GM15510 (cell line): ENCODE measurements around the gene GPC1.

Experiments
- POLR2A ChIP-seq: IDR thresholded peaks from 3 replicates; pipeline ENCODE4 v1.6.1; 2011; ENCODE audit warnings: borderline replicate concordance; ENCODE audit not compliant: insufficient read length; ENCODE audit errors: extremely low read depth

The GPC1 gene

DNA sequence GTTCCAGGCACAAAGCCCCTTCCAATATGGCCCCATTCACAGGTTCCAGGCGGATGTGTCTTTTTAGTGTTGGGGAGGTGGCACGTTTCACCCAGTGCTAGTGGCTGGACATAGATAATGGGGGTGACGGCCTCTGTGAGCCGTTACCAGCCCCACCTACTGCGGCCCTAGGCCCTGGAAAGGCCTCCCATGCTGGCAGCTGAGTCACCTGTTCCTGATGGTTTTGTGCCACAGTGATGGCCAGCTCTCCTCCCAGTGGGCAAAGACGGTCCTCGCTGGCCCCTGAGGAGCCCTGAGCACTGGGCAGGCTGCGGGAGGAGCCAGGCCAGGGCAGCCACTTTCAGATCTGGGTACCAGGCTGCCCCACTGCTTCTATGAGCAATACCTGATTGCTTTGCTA, 40.0 kb upstream of the GPC1 start:
- TF ChIP-seq POLR2A: no peak

DNA sequence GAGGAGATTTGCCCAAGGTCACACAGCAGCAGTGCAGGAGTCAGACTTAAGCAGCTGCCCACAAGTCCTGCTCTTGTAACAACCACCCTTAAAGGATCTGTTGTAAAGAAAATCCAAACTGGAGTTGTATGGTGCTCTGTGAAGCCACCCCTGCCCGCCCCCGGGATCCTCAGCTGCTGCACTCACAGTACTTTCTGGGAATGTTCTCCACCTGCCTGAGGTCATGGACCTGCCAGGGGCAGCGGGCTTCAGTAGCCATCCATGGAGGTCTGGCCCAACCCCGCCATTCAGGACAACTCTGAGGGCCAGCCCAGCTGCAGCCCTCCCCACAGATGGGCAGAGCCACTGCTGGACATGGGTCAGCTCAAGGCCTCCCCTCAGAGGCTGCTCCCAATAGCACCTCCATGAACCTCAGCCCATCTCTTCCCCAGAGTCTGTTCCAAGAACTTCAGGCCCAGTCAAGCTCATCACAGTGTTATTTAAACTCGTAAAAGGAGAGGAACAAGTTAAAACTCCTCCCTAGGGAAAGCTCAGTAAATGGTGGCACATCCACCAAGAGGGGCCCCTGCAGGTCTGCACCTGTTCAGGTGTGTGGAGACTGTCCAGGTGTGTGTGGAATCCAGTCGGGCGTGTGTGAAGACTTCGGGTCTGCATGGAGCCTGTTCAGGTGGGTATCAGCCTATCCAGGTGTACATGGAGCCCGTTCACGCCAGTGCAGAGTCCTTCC, 39.4 kb upstream of the GPC1 start:
- TF ChIP-seq POLR2A: no peak

DNA sequence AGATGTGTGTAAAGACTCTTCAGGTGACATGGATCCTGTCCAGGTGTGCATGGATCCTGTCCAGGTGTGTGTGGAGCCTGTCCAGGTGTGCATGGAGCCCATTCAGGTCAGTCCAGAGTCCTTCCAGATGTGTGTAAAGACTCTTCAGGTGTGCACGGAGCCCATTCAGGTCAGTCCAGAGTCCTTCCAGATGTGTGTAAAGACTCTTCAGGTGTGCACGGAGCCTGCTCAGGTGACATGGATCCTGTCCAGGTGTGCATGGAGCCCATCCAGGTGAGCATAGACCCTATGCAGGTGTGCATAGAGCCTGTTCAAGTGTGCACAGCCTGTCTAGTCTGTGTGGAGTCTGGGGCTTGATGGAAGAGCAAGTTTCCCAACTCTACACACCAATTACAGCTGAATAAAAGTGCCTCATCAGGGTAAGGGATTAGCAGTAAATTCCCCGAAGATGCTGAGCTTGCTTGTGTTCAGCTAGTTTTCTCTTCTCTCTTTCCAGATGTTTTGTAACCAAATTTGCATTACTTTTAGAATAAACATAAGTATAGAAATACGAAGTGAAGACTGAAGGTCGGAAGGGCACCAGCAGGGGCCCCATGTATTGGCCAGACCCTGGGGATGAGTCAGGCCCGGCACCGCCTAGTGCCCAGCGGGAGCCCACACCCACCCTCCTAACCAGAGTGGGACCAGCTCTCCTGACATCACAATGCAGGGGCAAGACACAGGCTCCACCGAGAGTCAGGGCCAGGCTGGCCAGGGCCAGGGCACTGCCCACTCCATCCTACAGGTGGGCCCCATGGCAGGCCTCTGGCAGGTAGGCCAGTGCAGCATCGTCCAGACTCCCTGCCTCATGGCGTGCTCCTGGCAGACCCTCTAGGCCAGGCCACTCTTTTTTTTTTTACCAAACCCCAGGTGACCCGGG, 38.6 kb upstream of the GPC1 start:
- TF ChIP-seq POLR2A: no peak

DNA sequence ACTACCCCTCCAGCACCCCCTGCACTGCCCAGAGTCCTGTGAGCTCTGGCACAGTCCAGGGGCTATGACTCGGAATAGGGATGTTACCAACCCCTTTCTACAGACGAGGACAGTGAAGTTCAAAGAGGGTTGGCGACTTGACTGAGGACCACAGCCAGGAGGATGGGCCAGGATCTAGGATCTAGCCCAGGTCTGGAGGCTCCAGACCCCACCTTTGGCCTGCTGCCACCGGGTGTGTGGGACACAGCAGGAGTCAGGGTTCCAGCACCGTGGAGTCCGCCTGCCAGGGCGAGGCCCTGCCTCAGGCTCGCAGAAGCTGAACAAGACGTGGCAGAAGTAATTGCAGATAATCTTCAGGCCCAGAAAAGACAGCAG, 37.9 kb upstream of the GPC1 start:
- no peak for TF ChIP-seq POLR2A

DNA sequence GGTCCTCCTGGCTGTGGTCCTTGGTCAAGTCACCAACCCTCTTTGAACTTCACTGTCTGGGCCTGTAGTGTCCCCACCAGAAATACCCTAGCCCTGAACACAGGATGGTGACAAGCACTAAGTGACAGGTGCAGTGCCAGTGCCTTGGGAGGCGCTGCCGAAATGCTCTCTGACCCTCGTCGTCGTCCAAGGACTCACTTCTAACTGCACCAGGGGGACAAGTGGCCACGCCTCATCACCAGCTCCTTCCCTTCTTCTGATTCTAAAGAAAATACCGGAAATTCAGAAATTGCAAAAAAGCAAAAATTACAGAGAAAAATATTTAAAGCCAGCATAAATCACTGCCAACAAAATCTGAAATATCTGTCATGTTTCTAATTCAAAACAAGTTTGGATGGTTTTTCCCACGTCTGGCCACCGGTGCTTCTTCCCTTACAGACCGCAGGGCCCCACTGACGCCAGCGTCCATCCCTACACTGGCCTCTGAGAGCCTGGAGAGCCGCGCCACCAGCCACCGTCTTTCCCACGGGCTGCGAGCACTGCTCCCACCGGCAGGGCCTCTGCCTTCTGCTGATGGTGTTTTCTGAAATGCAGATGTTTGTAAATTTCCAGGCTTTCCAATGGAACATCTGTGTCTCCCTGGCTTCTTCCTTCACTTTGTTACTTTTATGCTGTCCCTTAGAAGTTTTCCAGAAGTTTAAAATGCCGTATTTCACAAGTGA, 37.4 kb upstream of the GPC1 start:
- no peak for TF ChIP-seq POLR2A

DNA sequence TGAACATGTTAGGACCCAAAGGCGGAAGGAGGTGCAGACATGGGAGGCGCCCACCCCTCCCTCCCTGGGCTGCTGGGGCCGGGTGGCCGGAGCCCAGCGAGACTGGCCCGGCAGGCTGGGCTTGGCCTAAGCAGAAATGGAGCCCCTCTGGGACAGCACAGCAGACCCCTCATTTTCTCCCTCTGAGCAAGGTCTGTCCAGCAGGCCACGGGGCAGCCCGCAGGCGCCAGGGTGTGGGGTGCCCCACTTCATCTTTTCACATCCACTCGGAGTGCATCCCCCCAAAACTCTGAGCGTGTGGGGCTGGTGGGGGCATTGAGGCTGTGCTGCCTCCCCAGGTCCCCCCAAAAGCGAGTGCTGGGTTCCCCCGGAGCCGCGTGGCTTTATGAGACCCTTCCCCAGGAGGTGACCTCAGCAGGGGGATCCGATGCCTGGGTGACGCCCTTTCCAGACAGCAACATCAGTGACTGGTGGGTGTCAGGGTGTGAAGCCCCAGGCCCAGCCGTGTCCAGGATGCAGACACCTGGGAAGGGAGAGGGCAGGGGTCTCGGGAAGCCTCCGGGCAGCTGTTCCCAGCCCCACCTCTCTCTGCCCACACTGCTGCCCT, 36.7 kb upstream of the GPC1 start:
- no peak for TF ChIP-seq POLR2A

DNA sequence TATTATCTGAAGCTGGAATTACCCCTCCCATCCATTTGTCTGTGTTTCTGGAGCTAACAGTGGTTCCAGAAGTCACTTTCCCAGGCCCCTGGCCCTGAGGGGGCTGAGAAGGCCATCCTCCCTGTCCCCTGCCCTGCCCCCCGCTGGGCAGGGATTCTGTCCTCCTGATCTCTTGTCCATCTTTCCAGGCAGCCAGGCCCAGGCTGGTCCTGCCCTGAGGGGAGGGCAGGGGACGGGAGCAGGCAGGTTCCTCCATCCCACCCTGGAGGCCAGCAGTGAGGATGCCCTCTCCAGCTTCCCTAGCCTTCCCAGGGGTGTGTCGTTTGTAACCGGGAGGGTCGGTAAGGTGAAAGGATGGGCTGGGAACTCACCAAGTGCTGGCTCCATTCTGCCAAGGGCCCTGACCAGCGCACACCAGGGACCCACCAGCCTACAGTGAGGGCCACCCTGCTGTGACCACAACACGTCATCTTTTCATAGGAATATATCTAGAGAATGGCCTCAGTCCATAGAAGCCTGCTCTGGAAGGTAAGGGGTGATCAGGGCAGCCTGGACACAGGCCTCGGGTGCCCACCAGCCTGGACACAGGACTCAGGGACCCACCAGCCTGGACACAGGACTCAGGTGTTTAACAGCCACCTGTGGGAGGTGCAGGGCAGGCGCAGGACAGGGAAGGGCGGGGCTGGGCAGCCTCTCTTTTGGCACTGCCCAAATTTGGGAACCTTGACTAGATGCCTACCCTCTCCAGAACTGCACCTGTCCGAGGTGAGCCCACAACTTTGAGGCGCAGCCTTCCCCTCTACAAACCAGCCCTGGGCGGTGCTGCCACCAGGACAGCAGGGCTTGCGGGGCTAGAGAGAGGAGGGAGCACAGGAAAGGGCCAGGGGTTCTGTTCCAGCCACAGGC, 35.8 kb upstream of the GPC1 start:
- TF ChIP-seq POLR2A: no peak

DNA sequence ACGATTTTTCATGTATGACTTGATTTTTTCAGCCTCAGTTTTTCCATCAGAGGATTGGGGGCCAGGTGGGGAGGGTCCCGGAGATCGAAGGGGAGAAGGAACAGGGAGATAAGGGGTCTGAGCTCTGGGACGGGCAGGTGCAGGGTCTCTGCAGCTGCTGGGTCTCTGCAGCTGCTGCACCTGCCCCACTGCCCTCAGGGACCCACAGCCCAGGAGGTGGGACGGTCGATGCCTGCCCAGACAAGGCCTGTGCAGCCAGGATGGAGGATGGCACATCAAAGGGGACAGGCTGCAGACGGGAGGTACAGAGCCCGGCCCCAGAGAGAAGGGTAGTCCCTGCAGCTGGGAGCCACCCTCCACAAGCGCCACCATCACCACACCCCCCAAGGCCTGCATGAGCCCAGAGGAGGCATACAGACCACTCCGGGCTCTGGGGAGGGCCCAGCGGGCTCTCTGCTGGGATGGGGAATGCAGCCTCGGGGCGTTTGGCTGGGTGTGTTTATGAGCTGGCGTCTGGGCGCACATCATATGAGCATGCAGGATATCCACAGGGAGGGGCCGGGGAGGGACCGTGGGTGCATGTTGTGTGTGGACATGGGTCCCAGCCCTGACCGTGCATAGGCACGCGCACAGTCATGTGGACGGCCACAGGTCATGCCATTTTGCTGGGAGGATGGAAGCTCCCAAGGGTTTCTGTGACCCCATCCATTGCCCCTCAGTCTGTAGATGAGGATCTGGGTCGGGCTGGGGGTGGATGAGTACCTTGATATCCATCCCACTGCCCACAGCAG, 34.9 kb upstream of the GPC1 start:
- TF ChIP-seq POLR2A: no peak

DNA sequence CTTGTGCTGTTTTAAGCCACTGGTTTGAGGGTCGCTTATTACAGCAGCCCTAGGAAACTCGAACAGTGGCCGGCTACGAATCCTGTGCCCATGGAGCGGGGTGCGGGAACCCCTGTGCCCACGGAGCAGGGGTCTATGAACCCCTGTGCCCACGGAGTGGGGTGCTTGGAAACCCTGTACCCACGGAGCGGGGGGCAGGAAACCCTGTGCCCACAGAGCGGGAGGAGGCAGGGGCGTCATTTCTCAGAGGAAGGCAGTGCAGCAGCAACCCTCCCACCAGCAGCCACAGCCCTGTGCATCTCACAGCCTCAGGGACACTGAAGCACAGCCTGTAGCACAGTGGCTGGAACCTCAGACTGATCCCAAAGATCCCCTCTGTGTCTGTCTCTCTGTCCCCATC, 34.2 kb upstream of the GPC1 start:
- no peak for TF ChIP-seq POLR2A

DNA sequence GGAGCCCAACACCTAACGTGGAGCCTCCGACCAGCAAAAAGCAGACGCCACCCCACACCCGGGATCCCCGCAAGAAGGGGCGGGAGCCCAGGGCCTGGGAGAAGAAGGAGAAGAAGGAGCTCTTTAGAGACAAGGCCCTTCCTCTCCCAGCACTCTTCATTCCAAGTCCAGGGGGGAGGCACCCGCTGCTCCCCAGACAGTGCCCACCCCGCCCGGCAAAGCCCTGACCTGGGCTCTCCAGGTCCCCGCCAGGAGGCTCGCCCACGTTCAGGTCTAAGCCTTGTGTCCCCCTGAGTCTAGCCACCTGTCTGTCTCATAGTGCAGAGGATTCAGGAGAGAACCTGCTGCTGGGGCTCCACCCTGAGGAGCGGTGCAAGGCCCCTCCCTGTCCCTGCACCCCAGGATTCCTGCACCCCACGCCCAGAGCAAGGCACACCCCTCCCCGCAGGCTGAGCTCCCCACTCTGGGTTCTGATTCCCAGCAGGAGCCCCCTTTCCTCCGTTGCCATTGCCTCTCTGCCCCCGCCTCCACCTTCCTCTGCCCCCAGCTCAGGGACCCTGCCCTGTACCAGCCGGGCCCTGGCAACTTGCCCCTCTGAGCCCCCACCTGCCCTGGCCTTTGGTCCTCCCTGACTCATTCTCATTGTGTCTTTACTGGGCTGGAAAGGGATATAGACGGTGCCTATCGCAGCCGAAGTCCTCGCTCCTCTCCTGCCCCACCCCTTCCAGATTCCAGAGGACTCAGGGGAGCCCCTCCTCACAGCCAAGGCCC, 33.5 kb upstream of the GPC1 start:
- TF ChIP-seq POLR2A: no peak

DNA sequence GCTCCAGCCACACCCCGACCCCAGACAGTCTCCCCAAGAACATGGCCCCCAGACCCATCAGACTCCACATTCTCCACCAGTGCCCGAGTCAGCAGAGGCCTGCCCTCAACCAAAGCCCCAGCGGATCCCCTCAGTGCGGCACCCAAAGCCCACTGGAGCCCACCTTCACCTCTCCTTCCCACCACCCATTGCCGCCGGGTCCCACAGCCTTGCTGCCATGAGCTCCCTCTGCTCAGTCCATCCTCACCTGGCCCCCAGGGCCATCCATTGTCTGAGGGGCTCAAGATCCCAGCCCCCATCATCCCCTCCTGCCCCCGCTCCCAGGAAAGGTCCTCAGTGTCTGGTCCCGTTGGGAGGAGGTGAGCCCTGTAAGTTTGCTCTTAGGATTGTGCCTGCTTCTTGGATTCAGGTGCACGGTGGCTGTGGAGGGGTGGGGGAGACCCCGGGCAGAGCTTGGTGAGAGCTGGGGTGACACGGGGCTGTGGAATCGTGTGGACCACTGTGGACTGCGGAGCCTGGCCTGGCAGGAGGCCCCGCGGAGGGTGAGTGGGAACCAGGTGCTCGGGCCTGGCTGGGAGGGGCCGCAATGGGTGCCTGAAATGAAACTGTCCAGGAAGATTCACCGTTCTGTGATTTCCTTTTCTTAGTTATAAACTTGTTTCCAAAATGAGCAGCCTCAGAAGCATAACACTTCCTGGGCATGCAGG, 32.7 kb upstream of the GPC1 start:
- TF ChIP-seq POLR2A: no peak

DNA sequence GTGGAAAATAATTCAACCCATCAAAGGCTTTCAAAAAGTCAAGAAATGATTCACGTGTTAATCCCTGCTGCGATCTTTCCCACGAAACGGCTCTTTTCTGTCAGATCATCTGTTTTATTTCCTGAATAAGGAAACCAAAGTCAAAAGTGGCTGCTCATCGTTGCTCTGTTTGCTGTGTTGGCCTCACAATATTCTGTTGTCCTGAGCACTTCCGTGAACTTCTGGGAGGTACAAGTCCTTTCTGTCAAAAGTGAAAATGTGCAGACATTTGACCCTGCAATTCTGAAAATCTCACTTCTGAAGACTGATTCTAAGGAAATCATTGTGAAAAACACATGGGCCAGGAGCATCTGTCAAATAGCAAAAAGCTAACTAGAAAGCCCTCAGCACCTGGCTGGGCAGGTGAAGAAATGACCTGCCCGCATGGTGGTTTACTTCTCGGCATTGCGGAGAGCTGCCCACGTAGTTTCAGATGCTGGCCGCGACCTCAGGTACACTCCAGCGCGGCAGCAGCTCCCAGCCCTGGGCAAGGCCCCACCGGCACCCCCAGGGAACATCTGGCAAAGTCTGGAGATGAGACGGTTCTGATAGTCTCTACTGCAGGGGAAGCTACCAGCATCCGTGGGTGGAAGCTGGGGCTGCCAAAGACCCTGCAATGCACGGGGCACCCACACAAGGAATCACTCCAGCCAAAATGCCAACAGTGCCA, 31.9 kb upstream of the GPC1 start:
- no peak for TF ChIP-seq POLR2A
